Esophagus muscularis mucosa (tissue), 4 donors: Measurements from ENCODE around the gene ZNF224. TPM values are rescaled to one million over a fixed set of nuclear protein-coding genes. Genes with fewer than 3 reads are reported as not detected.

ENCODE experiments used
- DNase-seq: peaks from one replicate; pipeline ENCODE4 v3.0.0-alpha.2; 2017; ENCODE audit errors: extremely low spot score
- H3K27ac ChIP-seq, 4 donors: fragments of 200-600 bp; sonication (generic); replicated peaks in 1 of 4; 1 replicate in 3 of 4; 2 replicates in 1 of 4; pipeline ENCODE4 v1.5.1; 2016 to 2019; ENCODE audit warnings: mild to moderate bottlenecking in 1 of 4
- H3K27me3 ChIP-seq, 4 donors: fragments of 200-600 bp; sonication (generic); one replicate each; pipeline versions ENCODE4 v1.5.1 to v1.6.0; 2016 to 2019
- H3K36me3 ChIP-seq, 4 donors: fragments of 200-600 bp; sonication (generic); one replicate each; pipeline ENCODE4 v1.5.1; 2016 to 2019
- H3K4me1 ChIP-seq, 4 donors: fragments of 200-600 bp; sonication (generic); one replicate each; pipeline ENCODE4 v1.5.1; 2016 to 2019
- H3K4me3 ChIP-seq, 4 donors: fragments of 200-600 bp; sonication (generic); 1 replicate in 2 of 4; 2 replicates in 2 of 4; pipeline ENCODE4 v1.5.1; 2016 to 2019; ENCODE audit warnings: mild to moderate bottlenecking in 4 of 4, moderate library complexity in 1 of 4
- H3K9me3 ChIP-seq, 4 donors: fragments of 200-600 bp; sonication (generic); 1 replicate in 3 of 4; 2 replicates in 1 of 4; pipeline ENCODE4 v1.5.1; 2016 to 2019
- CTCF ChIP-seq, 3 experiments: fragments of 200-600 bp in 2 of 3; fragments of 450-650 bp in 1 of 3; sonication (generic) in 2 of 3; IDR thresholded peaks; one replicate each; pipeline ENCODE4 v1.5.1; 2017 to 2019; ENCODE audit warnings: antibody characterized with exemption in 3 of 3, mild to moderate bottlenecking in 2 of 3, moderate library complexity in 1 of 3
- EP300 ChIP-seq: sonication (generic); formaldehyde crosslinking; IDR thresholded peaks from one replicate; pipeline ENCODE4 v1.6.1; 2017; ENCODE audit warnings: antibody characterized with exemption
- POLR2A ChIP-seq: fragments of 450-650 bp; IDR thresholded peaks from one replicate; pipeline ENCODE4 v1.6.1; 2017; ENCODE audit warnings: antibody characterized with exemption, moderate library complexity, mild to moderate bottlenecking, low read depth
- POLR2AphosphoS5 ChIP-seq, 2 donors: sonication (generic); formaldehyde crosslinking; IDR thresholded peaks; one replicate each; pipeline ENCODE4 v1.6.1; 2017; ENCODE audit warnings: antibody characterized with exemption in 2 of 2
- WGBS: methylation state at CpG from one replicate; pipeline ENCODE4 v1.1.5; 2018; 5-methylcytosine and 5-hydroxymethylcytosine counted together
- intact Hi-C: fragments of 100-400 bp; cut with DNase I; formaldehyde crosslinking; loops from one replicate; pipeline ENCODE4 v1.15.1; 2023
- total RNA-seq, 4 donors: library from RNA; depleted of rRNA; stranded (reverse); fragments of >200 nt; gene quantifications; one replicate each; pipeline versions ENCODE4 v1.1.0 to v1.2.1, GENCODE V29; 2016

The ZNF224 gene
- total RNA-seq, 4 donors from 2014 or later: 12.4 to 28.7 (median 16.2) TPM

GRCh38 chr19:44059229-44059628, 34.9 kb upstream of the ZNF224 start:
- intact Hi-C loops: loop anchor here (10.0 kb wide), 1 partner anchor 54 kb away; the partner anchor contains the start of gene ZNF230

GRCh38 chr19:44061038-44061437, 33.1 kb upstream of the ZNF224 start:
- Histone ChIP-seq H3K4me1 (no peaks in the 10 kb centered on the region), H3K9me3 (peaks cover 0 to 46% (median 20%) of the 10 kb centered on the region in 4 donors), H3K27ac (no peak overlapping the region), H3K4me3 (no peak overlapping the region), H3K36me3 (peaks cover 41 to 95% (median 77%) of the 10 kb centered on the region in 4 donors), H3K27me3 (no peaks in the 10 kb centered on the region)
- DNase-seq: no peak
- 88% methylated on average over 1 of the region's 1 CpG for WGBS
- TF ChIP-seq POLR2AphosphoS5 (IDR thresholded peaks at IDR 0.05): no peak
- no peak for TF ChIP-seq EP300
- TF ChIP-seq CTCF (IDR thresholded peaks at IDR 0.05): no peak
- TF ChIP-seq POLR2A: no peak
- intact Hi-C loops: no loop called here

More at GRCh38 chr19:44059229-44059628, 34.9 kb upstream of the ZNF224 start:
- H3K9me3 ChIP-seq: peaks cover 0 to 29% (median 8%) of the 10 kb centered on the region in 4 donors
- H3K4me1 ChIP-seq: no peaks in the 10 kb centered on the region
- TF ChIP-seq POLR2AphosphoS5 (IDR thresholded peaks at IDR 0.05): no peak
- no peak for TF ChIP-seq EP300
- no peak for TF ChIP-seq POLR2A
- TF ChIP-seq CTCF (IDR thresholded peaks at IDR 0.05): no peak
- H3K4me3 ChIP-seq: no peak overlapping the region
- no peak overlapping the region for H3K27ac ChIP-seq
- H3K27me3 ChIP-seq: no peaks in the 10 kb centered on the region
- DNase-seq: no peak
- 100% methylated on average over 2 of the region's 2 CpGs for WGBS
- H3K36me3 ChIP-seq: peaks cover 45 to 92% (median 77%) of the 10 kb centered on the region in 4 donors

- WGBS: 77% methylated on average over 3 of the region's 3 CpGs
Observed at GRCh38 chr19:44066305-44066704, 27.9 kb upstream of the ZNF224 start.

GRCh38 chr19:44069415-44069814, 24.7 kb upstream of the ZNF224 start:
- Histone ChIP-seq H3K27me3 (no peaks in the 10 kb centered on the region), H3K36me3 (peaks cover 10 to 37% (median 28%) of the 10 kb centered on the region in 4 donors), H3K4me1 (peaks cover 13 to 20% (median 16%) of the 10 kb centered on the region in 4 donors), H3K9me3 (peaks cover 0 to 51% (median 33%) of the 10 kb centered on the region in 4 donors), H3K4me3 (no peak overlapping the region), H3K27ac (no peak overlapping the region)
- intact Hi-C loops: no loop called here
- WGBS: 100% methylated on average over 1 of the region's 1 CpG
- no peak for DNase-seq
- no peak for TF ChIP-seq EP300
- no peak for TF ChIP-seq CTCF (IDR thresholded peaks at IDR 0.05)
- no peak for TF ChIP-seq POLR2A
- TF ChIP-seq POLR2AphosphoS5 (IDR thresholded peaks at IDR 0.05): no peak

More at GRCh38 chr19:44066305-44066704, 27.9 kb upstream of the ZNF224 start:
- intact Hi-C loops: no loop called here
- no peak overlapping the region for H3K27ac ChIP-seq
- no peaks in the 10 kb centered on the region for H3K27me3 ChIP-seq
- H3K36me3 ChIP-seq: peaks cover 29 to 68% (median 58%) of the 10 kb centered on the region in 4 donors
- peaks cover 0 to 3% (median 1%) of the 10 kb centered on the region in 4 donors for H3K4me1 ChIP-seq
- no peak overlapping the region for H3K4me3 ChIP-seq
- TF ChIP-seq EP300 (no peak), POLR2A (no peak), POLR2AphosphoS5 (IDR thresholded peaks at IDR 0.05) (no peak), CTCF (IDR thresholded peaks at IDR 0.05) (no peak)
- peaks cover 0 to 66% (median 38%) of the 10 kb centered on the region in 4 donors for H3K9me3 ChIP-seq
- DNase-seq: no peak
